ENCODE measurements around the gene MTAP.

The MTAP gene

GRCh38 chr9:21965401-21965951 lies 163.0 kb downstream of the MTAP start:
- peak; percentile 46 for TF ChIP-seq CTCF (IDR thresholded peaks at IDR 0.05; ENCODE audit: extremely low read depth, insufficient read depth, missing control alignments)
- peak; percentile 80 for DNase-seq (ENCODE audit: low spot score)
- in situ Hi-C loops (cut with MboI; ENCODE audit: low pct_unique_long_range_greater_than_20kb, low sequenced_read_pairs, unreplicated experiment): no loop called here

GRCh38 chr9:21966140-21966851 lies 163.9 kb downstream of the MTAP start:
- in situ Hi-C loops (cut with MboI; ENCODE audit: low pct_unique_long_range_greater_than_20kb, low sequenced_read_pairs, unreplicated experiment): no loop called here
- DNase-seq (ENCODE audit: low spot score): no peak
- no peak for TF ChIP-seq CTCF (IDR thresholded peaks at IDR 0.05; ENCODE audit: extremely low read depth, insufficient read depth, missing control alignments)

GRCh38 chr9:21967169-21967568 lies 164.7 kb downstream of the MTAP start:
- no peak for TF ChIP-seq CTCF (IDR thresholded peaks at IDR 0.05; ENCODE audit: extremely low read depth, insufficient read depth, missing control alignments)
- in situ Hi-C loops (cut with MboI; ENCODE audit: low pct_unique_long_range_greater_than_20kb, low sequenced_read_pairs, unreplicated experiment): no loop called here
- DNase-seq (ENCODE audit: low spot score): no peak

- DNase-seq (ENCODE audit: low spot score): no peak
- TF ChIP-seq CTCF (IDR thresholded peaks at IDR 0.05; ENCODE audit: extremely low read depth, insufficient read depth, missing control alignments): no peak
- in situ Hi-C loops (cut with MboI; ENCODE audit: low pct_unique_long_range_greater_than_20kb, low sequenced_read_pairs, unreplicated experiment): no loop called here
Measured at GRCh38 chr9:21967702-21968101, 165.3 kb downstream of the MTAP start.

- peak; percentile 0 for TF ChIP-seq CTCF (IDR thresholded peaks at IDR 0.05; ENCODE audit: extremely low read depth, insufficient read depth, missing control alignments)
- in situ Hi-C loops (cut with MboI; ENCODE audit: low pct_unique_long_range_greater_than_20kb, low sequenced_read_pairs, unreplicated experiment): no loop called here
Measured at GRCh38 chr9:21968331-21969010, 166.0 kb downstream of the MTAP start.

GRCh38 chr9:21969011-21969940 lies 166.8 kb downstream of the MTAP start:
- no peak for TF ChIP-seq CTCF (IDR thresholded peaks at IDR 0.05; ENCODE audit: extremely low read depth, insufficient read depth, missing control alignments)
- in situ Hi-C loops (cut with MboI; ENCODE audit: low pct_unique_long_range_greater_than_20kb, low sequenced_read_pairs, unreplicated experiment): no loop called here
- DNase-seq (ENCODE audit: low spot score): no peak

More at GRCh38 chr9:21968331-21969010, 166.0 kb downstream of the MTAP start:
- no peak for DNase-seq (ENCODE audit: low spot score)
